ENCODE results near the gene CEP128. TPM values are rescaled to one million over a fixed set of nuclear protein-coding genes. Genes with fewer than 3 reads are reported as not detected.

The CEP128 gene
- total RNA-seq, 1 donor = 12.2 TPM

DNA sequence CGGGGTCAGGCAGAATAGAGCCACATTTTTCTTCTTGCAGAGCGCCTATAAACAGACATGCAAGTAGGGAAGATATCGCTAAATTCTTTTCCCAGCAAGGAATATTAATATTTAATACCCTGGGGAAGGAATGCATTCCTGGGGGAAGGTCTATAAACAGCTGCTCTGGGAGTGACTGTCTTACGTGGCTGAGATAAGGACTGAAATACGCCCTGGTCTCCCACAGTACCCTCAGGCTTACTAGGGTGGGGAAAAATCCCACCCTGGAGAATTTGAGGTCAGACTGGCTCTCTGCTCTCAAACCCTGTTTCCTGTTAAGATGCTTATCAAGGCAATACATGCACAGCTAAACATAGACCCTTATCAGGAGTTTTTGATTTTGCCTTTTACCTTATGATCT is 262.3 kb downstream of the CEP128 start:
- DNase-seq (ENCODE audit: low read depth) = no peak
- TF ChIP-seq, protein P1, sequence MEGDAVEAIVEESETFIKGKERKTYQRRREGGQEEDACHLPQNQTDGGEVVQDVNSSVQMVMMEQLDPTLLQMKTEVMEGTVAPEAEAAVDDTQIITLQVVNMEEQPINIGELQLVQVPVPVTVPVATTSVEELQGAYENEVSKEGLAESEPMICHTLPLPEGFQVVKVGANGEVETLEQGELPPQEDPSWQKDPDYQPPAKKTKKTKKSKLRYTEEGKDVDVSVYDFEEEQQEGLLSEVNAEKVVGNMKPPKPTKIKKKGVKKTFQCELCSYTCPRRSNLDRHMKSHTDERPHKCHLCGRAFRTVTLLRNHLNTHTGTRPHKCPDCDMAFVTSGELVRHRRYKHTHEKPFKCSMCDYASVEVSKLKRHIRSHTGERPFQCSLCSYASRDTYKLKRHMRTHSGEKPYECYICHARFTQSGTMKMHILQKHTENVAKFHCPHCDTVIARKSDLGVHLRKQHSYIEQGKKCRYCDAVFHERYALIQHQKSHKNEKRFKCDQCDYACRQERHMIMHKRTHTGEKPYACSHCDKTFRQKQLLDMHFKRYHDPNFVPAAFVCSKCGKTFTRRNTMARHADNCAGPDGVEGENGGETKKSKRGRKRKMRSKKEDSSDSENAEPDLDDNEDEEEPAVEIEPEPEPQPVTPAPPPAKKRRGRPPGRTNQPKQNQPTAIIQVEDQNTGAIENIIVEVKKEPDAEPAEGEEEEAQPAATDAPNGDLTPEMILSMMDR (IDR thresholded peaks at IDR 0.05; ENCODE audit: insufficient read depth, low read length) = no peak
- no peak overlapping the region for H3K4me3 ChIP-seq (ENCODE audit: low read depth, low read length)

GRCh38 chr14:80678436-80678835 is 263.1 kb downstream of the CEP128 start:
- TF ChIP-seq, protein P1 (IDR thresholded peaks at IDR 0.05; ENCODE audit: insufficient read depth, low read length) = no peak
- no peak for DNase-seq (ENCODE audit: low read depth)

DNA sequence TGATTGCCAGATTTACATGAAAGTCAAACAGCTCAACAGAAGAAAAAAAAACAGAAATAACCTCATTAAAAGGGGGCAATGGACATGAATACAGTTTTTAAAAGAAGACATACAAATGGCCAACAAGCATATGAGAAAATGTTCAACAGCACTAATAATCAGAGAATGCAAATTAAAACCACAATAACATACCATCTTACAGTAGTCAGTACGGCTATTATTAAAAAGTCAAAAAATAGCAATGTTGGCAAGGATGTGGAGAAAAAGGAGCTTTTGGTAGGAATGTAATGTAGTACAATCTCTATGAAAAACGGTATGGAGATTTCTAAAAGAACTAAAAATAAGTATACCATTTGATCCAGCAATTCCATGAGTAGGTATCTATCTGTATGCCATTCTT is 272.1 kb downstream of the CEP128 start:
- DNase-seq (ENCODE audit: low read depth) = no peak
- H3K4me3 ChIP-seq (ENCODE audit: low read depth, low read length) = no peak overlapping the region
- TF ChIP-seq, protein P1 (IDR thresholded peaks at IDR 0.05; ENCODE audit: insufficient read depth, low read length) = no peak

More at GRCh38 chr14:80678436-80678835, 263.1 kb downstream of the CEP128 start:
- no peak overlapping the region for H3K4me3 ChIP-seq (ENCODE audit: low read depth, low read length)

DNA sequence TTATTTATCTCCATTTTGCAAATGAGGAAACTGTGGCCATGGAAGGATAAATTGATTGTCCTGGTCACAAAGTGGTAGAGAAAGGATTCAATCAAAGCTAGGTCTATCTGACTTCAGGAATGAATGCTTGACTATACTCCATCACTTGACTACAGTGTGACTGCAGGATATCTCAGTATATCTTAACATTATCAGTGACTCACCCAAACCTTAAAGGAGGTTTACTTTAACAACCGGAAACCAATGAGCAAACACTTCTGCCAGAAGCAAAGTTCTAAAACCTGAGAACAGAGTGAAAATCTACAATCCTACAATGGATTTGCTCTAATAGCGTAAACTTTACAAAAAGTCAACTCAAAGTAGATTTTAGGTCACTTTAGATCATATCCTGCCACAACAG is 277.0 kb downstream of the CEP128 start:
- DNase-seq (ENCODE audit: low read depth) = peak; percentile 13
- TF ChIP-seq, protein P1 (IDR thresholded peaks at IDR 0.05; ENCODE audit: insufficient read depth, low read length) = no peak
- H3K4me3 ChIP-seq (ENCODE audit: low read depth, low read length) = no peak overlapping the region

DNA sequence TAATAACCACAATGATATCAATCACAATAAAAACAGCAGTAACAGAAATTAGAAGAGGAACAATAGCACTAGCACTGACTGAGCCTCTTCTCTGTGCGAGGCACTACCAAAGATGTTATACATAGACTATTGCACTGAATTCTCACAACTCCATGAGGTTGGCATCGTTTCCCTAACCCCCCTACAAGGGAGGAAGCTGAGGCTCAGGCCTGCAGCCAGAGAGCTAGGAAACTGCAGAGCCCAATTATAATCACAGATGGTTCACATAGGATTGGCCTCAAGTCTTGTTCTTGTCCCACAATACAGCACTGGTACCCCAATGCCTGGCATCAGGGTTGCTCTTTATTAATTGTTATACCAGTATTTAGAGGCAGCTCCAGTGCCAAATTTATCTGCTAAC is 278.0 kb downstream of the CEP128 start:
- DNase-seq (ENCODE audit: low read depth) = no peak
- TF ChIP-seq, protein P1 (IDR thresholded peaks at IDR 0.05; ENCODE audit: insufficient read depth, low read length) = no peak
- H3K4me3 ChIP-seq (ENCODE audit: low read depth, low read length) = no peak overlapping the region

GRCh38 chr14:80659783-80660182 is 281.8 kb downstream of the CEP128 start:
- TF ChIP-seq, protein P1 (IDR thresholded peaks at IDR 0.05; ENCODE audit: insufficient read depth, low read length) = no peak
- no peak for DNase-seq (ENCODE audit: low read depth)
- no peak overlapping the region for H3K4me3 ChIP-seq (ENCODE audit: low read depth, low read length)

DNA sequence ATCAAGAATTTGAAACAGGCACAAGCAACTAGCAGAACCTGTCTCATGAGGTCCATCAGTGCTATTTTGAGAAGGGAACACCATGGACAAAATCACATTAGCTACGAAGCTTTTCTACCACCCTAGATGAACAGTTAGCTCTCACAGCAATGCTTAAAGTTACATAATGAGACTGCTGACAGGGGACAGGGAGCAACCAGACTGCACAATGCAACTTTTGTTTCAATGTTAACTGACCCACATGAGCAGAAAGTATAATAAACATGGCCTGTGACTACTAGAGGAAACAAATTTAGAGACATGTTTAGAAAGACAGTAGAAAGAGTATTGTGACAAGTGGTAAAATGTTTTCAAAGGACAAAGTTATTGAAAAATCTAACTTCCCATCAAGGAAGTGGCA is 282.8 kb downstream of the CEP128 start:
- no peak overlapping the region for H3K4me3 ChIP-seq (ENCODE audit: low read depth, low read length)
- TF ChIP-seq, protein P1 (IDR thresholded peaks at IDR 0.05; ENCODE audit: insufficient read depth, low read length) = no peak
- DNase-seq (ENCODE audit: low read depth) = no peak

All from fibroblast of the aortic adventitia (primary cell).